ENCODE measurements around the gene SEC14L6. TPM values are rescaled to one million over a fixed set of nuclear protein-coding genes. Genes with fewer than 3 reads are reported as not detected.
"Not testable (repeated sequence)": the region's sequence is repeated elsewhere in the genome, so short reads cannot be mapped to it uniquely, and the experiment has no call there.

SEC14L6 gene
- total RNA-seq, 1 experiment from 2014 or later = 0.26 TPM

GRCh38 chr22:30561402-30562189 lies 15.1 kb upstream of the SEC14L6 start:
- Mint-ChIP-seq H3K36me3 (ENCODE audit: insufficient read depth, unreplicated experiment) (peaks cover 3% of the 10 kb centered on the region), H3K4me3 (ENCODE audit: low read depth, unreplicated experiment) (no peak overlapping the region), H3K4me1 (ENCODE audit: low read depth, unreplicated experiment) (peaks cover 22% of the 10 kb centered on the region), H3K9me3 (ENCODE audit: low read depth, unreplicated experiment) (no peaks in the 10 kb centered on the region), H3K27me3 (ENCODE audit: unreplicated experiment) (no peaks in the 10 kb centered on the region), H3K27ac (ENCODE audit: unreplicated experiment) (no peak overlapping the region)
- no peak for TF ChIP-seq CTCF (IDR thresholded peaks at IDR 0.05; ENCODE audit: unreplicated experiment)
- CTCF ChIA-PET = interaction anchor here (0.6 to 1.0 kb wide), 4 partner anchors 14 to 137 kb away, joined by 3 to 10 read pairs (median 6); no protein-coding TSS in a partner anchor
- no peak for DNase-seq
- intact Hi-C loops (cut with micrococcal nuclease; ENCODE audit: unreplicated experiment) = no loop called here
- no TSS peak for BruUV-seq (replicated peaks)

DNA sequence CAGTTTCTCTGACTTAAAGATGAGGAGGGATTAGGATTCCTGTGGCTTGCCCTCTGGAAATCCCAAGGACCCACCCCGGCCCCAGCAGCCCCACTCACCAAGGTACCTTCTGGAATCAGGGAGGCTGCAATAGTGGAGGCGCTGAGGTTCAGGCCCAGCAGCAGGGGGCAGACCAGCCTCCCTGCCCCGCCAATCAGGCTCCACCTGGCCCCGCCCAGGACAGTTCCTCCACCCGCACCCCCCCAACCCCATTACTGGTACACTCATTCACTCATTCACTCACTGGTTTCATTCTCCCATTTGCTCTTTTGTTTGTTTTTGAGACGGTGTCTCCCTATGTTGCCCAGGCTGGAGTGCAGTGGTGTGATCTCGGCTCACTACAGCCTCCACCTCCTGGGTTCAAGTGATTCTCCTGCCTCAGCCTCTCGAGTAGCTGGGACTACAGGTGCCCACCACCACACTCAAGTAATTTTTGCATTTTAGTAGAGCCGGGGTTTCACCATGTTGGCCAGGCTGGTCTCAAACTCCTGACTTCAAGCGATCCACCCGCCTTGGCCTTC lies 14.2 kb upstream of the SEC14L6 start:
- intact Hi-C loops (cut with micrococcal nuclease; ENCODE audit: unreplicated experiment); H3K9me3 Mint-ChIP-seq (ENCODE audit: low read depth, unreplicated experiment); H3K36me3 Mint-ChIP-seq (ENCODE audit: insufficient read depth, unreplicated experiment); BruUV-seq (replicated peaks); H3K4me3 Mint-ChIP-seq (ENCODE audit: low read depth, unreplicated experiment); DNase-seq; H3K27me3 Mint-ChIP-seq (ENCODE audit: unreplicated experiment); H3K27ac Mint-ChIP-seq (ENCODE audit: unreplicated experiment): not testable (repeated sequence)
- CTCF ChIA-PET = interaction anchor here (0.6 to 0.8 kb wide), 3 partner anchors 14 to 93 kb away, joined by 3 to 10 read pairs (median 3); partner anchors contain the start of gene TCN2
- peaks cover 13% of the 10 kb centered on the region for H3K4me1 Mint-ChIP-seq (ENCODE audit: low read depth, unreplicated experiment)

DNA sequence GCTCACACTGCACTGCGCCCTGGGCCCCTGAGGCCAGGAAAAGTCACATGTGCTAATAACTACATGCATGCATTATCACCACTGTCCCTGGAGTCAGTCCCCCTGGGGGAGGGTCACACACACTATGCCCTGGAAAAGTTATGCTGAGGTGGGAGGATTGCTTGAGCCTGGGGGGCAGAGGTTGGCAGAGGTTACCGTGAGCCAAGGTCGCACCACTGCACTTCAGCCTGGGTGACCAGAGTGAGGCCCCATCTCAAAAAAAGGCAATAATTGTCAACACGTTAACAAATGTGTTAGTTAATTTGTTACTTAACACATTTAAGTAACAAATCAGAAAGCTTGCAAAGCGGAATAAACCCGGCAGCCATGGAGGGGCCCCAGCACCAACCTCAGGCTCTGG lies 13.3 kb upstream of the SEC14L6 start:
- CTCF ChIA-PET = interaction anchor here (0.8 kb wide), 1 partner anchor 47 kb away, joined by 3 read pairs; the partner anchor contains the start of gene TCN2
- no peak for TF ChIP-seq CTCF (IDR thresholded peaks at IDR 0.05; ENCODE audit: unreplicated experiment)
- intact Hi-C loops (cut with micrococcal nuclease; ENCODE audit: unreplicated experiment) = no loop called here
- H3K27me3 Mint-ChIP-seq (ENCODE audit: unreplicated experiment) = no peaks in the 10 kb centered on the region
- no peak overlapping the region for H3K4me3 Mint-ChIP-seq (ENCODE audit: low read depth, unreplicated experiment)
- no peaks in the 10 kb centered on the region for H3K9me3 Mint-ChIP-seq (ENCODE audit: low read depth, unreplicated experiment)
- no peak overlapping the region for H3K27ac Mint-ChIP-seq (ENCODE audit: unreplicated experiment)
- peaks cover 3% of the 10 kb centered on the region for H3K36me3 Mint-ChIP-seq (ENCODE audit: insufficient read depth, unreplicated experiment)
- peaks cover 12% of the 10 kb centered on the region for H3K4me1 Mint-ChIP-seq (ENCODE audit: low read depth, unreplicated experiment)
- DNase-seq = no peak
- no TSS peak for BruUV-seq (replicated peaks)

- intact Hi-C loops (cut with micrococcal nuclease; ENCODE audit: unreplicated experiment) = no loop called here
Observed at GRCh38 chr22:30557243-30557642, 10.7 kb upstream of the SEC14L6 start.

More at GRCh38 chr22:30557243-30557642, 10.7 kb upstream of the SEC14L6 start:
- peaks cover 3% of the 10 kb centered on the region for H3K36me3 Mint-ChIP-seq (ENCODE audit: insufficient read depth, unreplicated experiment)
- DNase-seq = no peak
- H3K4me3 Mint-ChIP-seq (ENCODE audit: low read depth, unreplicated experiment) = no peak overlapping the region
- CTCF ChIA-PET = no interaction called here
- H3K27ac Mint-ChIP-seq (ENCODE audit: unreplicated experiment) = no peak overlapping the region
- H3K27me3 Mint-ChIP-seq (ENCODE audit: unreplicated experiment) = no peaks in the 10 kb centered on the region
- no TSS peak for BruUV-seq (replicated peaks)
- H3K9me3 Mint-ChIP-seq (ENCODE audit: low read depth, unreplicated experiment) = no peaks in the 10 kb centered on the region
- peaks cover 12% of the 10 kb centered on the region for H3K4me1 Mint-ChIP-seq (ENCODE audit: low read depth, unreplicated experiment)
- TF ChIP-seq CTCF (IDR thresholded peaks at IDR 0.05; ENCODE audit: unreplicated experiment) = no peak
